ENCODE measurements around the gene CTNNA2. TPM values are rescaled to one million over a fixed set of nuclear protein-coding genes. Genes with fewer than 3 reads are reported as not detected.

CTNNA2 gene
- total RNA-seq, 1 experiment from 2014 or later = 0.54 TPM

- ChIA-PET POLR2A (no interaction called here), CTCF (no interaction called here)
- H3K27ac ChIP-seq (ENCODE audit: low read length) = no peak overlapping the region
- H3K27me3 ChIP-seq (ENCODE audit: control insufficient read depth, insufficient read depth, low read length) = no peaks in the 10 kb centered on the region
- H3K4me1 ChIP-seq (ENCODE audit: control insufficient read depth, insufficient read depth, low read length) = no peaks in the 10 kb centered on the region
- TF ChIP-seq REST (IDR thresholded peaks at IDR 0.05; ENCODE audit: insufficient read depth in 1 of 2, low read depth in 2 of 2, low read length in 1 of 2) = no peak
- TF ChIP-seq, protein P1, sequence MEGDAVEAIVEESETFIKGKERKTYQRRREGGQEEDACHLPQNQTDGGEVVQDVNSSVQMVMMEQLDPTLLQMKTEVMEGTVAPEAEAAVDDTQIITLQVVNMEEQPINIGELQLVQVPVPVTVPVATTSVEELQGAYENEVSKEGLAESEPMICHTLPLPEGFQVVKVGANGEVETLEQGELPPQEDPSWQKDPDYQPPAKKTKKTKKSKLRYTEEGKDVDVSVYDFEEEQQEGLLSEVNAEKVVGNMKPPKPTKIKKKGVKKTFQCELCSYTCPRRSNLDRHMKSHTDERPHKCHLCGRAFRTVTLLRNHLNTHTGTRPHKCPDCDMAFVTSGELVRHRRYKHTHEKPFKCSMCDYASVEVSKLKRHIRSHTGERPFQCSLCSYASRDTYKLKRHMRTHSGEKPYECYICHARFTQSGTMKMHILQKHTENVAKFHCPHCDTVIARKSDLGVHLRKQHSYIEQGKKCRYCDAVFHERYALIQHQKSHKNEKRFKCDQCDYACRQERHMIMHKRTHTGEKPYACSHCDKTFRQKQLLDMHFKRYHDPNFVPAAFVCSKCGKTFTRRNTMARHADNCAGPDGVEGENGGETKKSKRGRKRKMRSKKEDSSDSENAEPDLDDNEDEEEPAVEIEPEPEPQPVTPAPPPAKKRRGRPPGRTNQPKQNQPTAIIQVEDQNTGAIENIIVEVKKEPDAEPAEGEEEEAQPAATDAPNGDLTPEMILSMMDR (IDR thresholded peaks at IDR 0.05) = no peak
- TF ChIP-seq POLR2AphosphoS5 (IDR thresholded peaks at IDR 0.05; ENCODE audit: low read depth, low read length) = no peak
- no peak for TF ChIP-seq SIN3A (IDR thresholded peaks at IDR 0.05; ENCODE audit: borderline replicate concordance, insufficient read depth, low read depth, low read length)
- no peak for TF ChIP-seq TCF7L2 (IDR thresholded peaks at IDR 0.05; ENCODE audit: low read depth, low read length)
- in situ Hi-C loops (cut with HindIII; ENCODE audit: low pct_unique_long_range_greater_than_20kb, low sequenced_read_pairs) (no loop called here), intact Hi-C loops (cut with micrococcal nuclease; ENCODE audit: unreplicated experiment) (no loop called here)
- ATAC-seq = no peak
- no peaks in the 10 kb centered on the region for H3K9me3 ChIP-seq (ENCODE audit: control insufficient read depth, insufficient read depth, low read depth, low read length)
- DNase-seq (ENCODE audit: low read depth, low spot score) = no peak
- BruUV-seq (replicated peaks) = no TSS peak
- H3K36me3 ChIP-seq (ENCODE audit: control insufficient read depth, insufficient read depth, low read length) = no peaks in the 10 kb centered on the region
- H3K4me3 ChIP-seq (ENCODE audit: low read depth in 2 of 2, low read length in 2 of 2) = no peak overlapping the region
Observed at GRCh38 chr2:80061881-80062280, 549.0 kb downstream of the CTNNA2 start.

DNA sequence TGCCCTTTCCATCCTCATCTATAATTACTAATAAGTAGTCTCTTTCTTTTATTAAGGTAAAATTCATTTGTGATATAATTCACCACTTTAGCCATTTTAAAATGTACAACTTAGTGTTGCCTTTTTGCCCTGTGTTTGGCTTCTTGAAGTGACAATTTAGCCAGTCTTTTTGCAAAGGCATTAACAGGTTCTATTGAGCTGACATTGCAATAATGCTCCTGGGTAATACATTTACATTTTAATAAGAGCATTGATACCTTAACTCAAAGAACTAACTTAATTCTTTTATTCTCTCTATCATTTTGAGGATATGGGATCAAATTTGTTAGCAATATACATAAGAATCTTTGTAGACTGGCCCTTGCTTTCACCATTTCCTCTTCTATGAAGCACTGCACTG, 549.4 kb downstream of the CTNNA2 start:
- no peaks in the 10 kb centered on the region for H3K9me3 ChIP-seq (ENCODE audit: control insufficient read depth, insufficient read depth, low read depth, low read length)
- H3K4me3 ChIP-seq (ENCODE audit: low read depth in 2 of 2, low read length in 2 of 2) = no peak overlapping the region
- ChIA-PET POLR2A (no interaction called here), CTCF (no interaction called here)
- DNase-seq (ENCODE audit: low read depth, low spot score) (no peak), ATAC-seq (no peak)
- intact Hi-C loops (cut with micrococcal nuclease; ENCODE audit: unreplicated experiment) = no loop called here
- no TSS peak for BruUV-seq (replicated peaks)
- TF ChIP-seq TCF7L2 (IDR thresholded peaks at IDR 0.05; ENCODE audit: low read depth, low read length) (no peak), REST (IDR thresholded peaks at IDR 0.05; ENCODE audit: insufficient read depth in 1 of 2, low read depth in 2 of 2, low read length in 1 of 2) (no peak), SIN3A (IDR thresholded peaks at IDR 0.05; ENCODE audit: borderline replicate concordance, insufficient read depth, low read depth, low read length) (no peak), POLR2AphosphoS5 (IDR thresholded peaks at IDR 0.05; ENCODE audit: low read depth, low read length) (no peak)
- TF ChIP-seq, protein P1 (IDR thresholded peaks at IDR 0.05) = no peak
- H3K4me1 ChIP-seq (ENCODE audit: control insufficient read depth, insufficient read depth, low read length) = no peaks in the 10 kb centered on the region
- no peak overlapping the region for H3K27ac ChIP-seq (ENCODE audit: low read length)
- no peaks in the 10 kb centered on the region for H3K36me3 ChIP-seq (ENCODE audit: control insufficient read depth, insufficient read depth, low read length)
- H3K27me3 ChIP-seq (ENCODE audit: control insufficient read depth, insufficient read depth, low read length) = no peaks in the 10 kb centered on the region
- in situ Hi-C loops (cut with HindIII; ENCODE audit: low pct_unique_long_range_greater_than_20kb, low sequenced_read_pairs) = no loop called here

All from Panc1 (cell line).